Stimulated activated CD8-positive, alpha-beta memory T cell treated with anti-CD3 and anti-CD28 coated beads, Interleukin-15, amount 100 ng/mL, for 24 hours (primary cell): Measurements from ENCODE around the gene MAP3K20.
"Not testable (repeated sequence)": the region's sequence is repeated elsewhere in the genome, so short reads cannot be mapped to it uniquely, and the experiment has no call there.

Experiments used
- DNase-seq: peaks from one replicate; pipeline ENCODE4 v3.0.0-alpha.2; 2020; ENCODE audit warnings: low read depth

The MAP3K20 gene

GRCh38 chr2:173281898-173282297 is 206.3 kb downstream of the MAP3K20 start:
- not testable (repeated sequence) for DNase-seq

- no peak for DNase-seq
Measured at GRCh38 chr2:173282795-173283545, 207.3 kb downstream of the MAP3K20 start.

GRCh38 chr2:173286153-173286809 is 210.6 kb downstream of the MAP3K20 start:
- no peak for DNase-seq

- no peak for DNase-seq
Measured at GRCh38 chr2:173287594-173287993, 211.9 kb downstream of the MAP3K20 start.

GRCh38 chr2:173288561-173288960 is 212.9 kb downstream of the MAP3K20 start:
- no peak for DNase-seq

GRCh38 chr2:173290046-173290445 is 214.4 kb downstream of the MAP3K20 start:
- no peak for DNase-seq

- no peak for DNase-seq
Measured at GRCh38 chr2:173290518-173290917, 214.9 kb downstream of the MAP3K20 start.

- DNase-seq: no peak
Measured at GRCh38 chr2:173291412-173291811, 215.8 kb downstream of the MAP3K20 start.

- no peak for DNase-seq
Measured at GRCh38 chr2:173296235-173296634, 220.6 kb downstream of the MAP3K20 start.

GRCh38 chr2:173298536-173299097 is 223.0 kb downstream of the MAP3K20 start:
- no peak for DNase-seq

- DNase-seq: no peak
Measured at GRCh38 chr2:173299764-173300163, 224.1 kb downstream of the MAP3K20 start.

GRCh38 chr2:173300458-173300857 is 224.8 kb downstream of the MAP3K20 start:
- DNase-seq: no peak

GRCh38 chr2:173301549-173301948 is 225.9 kb downstream of the MAP3K20 start:
- not testable (repeated sequence) for DNase-seq

- DNase-seq: no peak
Measured at GRCh38 chr2:173305303-173305702, 229.7 kb downstream of the MAP3K20 start.

GRCh38 chr2:173307293-173307692 is 231.6 kb downstream of the MAP3K20 start:
- no peak for DNase-seq

- DNase-seq: not testable (repeated sequence)
Measured at GRCh38 chr2:173309370-173309769, 233.7 kb downstream of the MAP3K20 start.

GRCh38 chr2:173311844-173312606 is 236.4 kb downstream of the MAP3K20 start:
- no peak for DNase-seq
